ENCODE results near the gene MLIP. TPM values are rescaled to one million over a fixed set of nuclear protein-coding genes. Genes with fewer than 3 reads are reported as not detected.

Gene MLIP
- total and polyA plus RNA-seq, 2 donors from 2014 or later: 1.7 to 2.4 TPM

GRCh38 chr6:54107470-54108090 is 3.7 kb upstream of the MLIP start:
- TF ChIP-seq, protein P1, sequence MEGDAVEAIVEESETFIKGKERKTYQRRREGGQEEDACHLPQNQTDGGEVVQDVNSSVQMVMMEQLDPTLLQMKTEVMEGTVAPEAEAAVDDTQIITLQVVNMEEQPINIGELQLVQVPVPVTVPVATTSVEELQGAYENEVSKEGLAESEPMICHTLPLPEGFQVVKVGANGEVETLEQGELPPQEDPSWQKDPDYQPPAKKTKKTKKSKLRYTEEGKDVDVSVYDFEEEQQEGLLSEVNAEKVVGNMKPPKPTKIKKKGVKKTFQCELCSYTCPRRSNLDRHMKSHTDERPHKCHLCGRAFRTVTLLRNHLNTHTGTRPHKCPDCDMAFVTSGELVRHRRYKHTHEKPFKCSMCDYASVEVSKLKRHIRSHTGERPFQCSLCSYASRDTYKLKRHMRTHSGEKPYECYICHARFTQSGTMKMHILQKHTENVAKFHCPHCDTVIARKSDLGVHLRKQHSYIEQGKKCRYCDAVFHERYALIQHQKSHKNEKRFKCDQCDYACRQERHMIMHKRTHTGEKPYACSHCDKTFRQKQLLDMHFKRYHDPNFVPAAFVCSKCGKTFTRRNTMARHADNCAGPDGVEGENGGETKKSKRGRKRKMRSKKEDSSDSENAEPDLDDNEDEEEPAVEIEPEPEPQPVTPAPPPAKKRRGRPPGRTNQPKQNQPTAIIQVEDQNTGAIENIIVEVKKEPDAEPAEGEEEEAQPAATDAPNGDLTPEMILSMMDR (IDR thresholded peaks at IDR 0.05; ENCODE audit: borderline replicate concordance, extremely low read depth, insufficient read depth): no peak
- no peak overlapping the region for H3K9ac ChIP-seq (ENCODE audit: low read length in 3 of 3)
- intact Hi-C loops (cut with DNase I): no loop called here

DNA sequence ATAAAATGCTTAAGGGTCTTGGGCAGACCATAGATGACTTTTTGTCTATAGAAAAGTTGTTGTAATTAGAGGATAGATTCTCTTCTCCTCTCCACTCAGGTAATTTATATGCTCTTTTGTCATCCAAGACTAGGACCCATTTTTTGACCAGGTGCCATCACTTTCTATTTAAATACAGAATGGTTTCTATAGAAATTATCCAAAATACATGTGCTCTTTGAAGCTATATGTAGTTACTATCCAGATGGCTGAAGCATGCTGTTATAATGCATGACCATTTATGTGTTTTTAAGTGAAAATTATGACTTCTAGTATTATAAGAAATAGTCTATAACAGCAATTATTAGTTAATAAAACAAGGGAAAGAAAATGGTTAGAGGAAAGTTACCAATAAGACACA is 3.0 kb upstream of the MLIP start:
- Histone ChIP-seq H3K27ac (ENCODE audit: low read depth in 2 of 2, low read length in 2 of 2) (no peak overlapping the region), H3K9me3 (ENCODE audit: control insufficient read depth in 2 of 3, insufficient read depth in 1 of 3, low read length in 3 of 3) (no peaks in the 10 kb centered on the region), H3K9ac (ENCODE audit: low read length in 3 of 3) (no peak overlapping the region), H3K27me3 (ENCODE audit: control insufficient read depth, insufficient read depth, low read length) (no peaks in the 10 kb centered on the region), H3K4me3 (ENCODE audit: low read length in 3 of 3) (no peak overlapping the region), H3K36me3 (ENCODE audit: control insufficient read depth in 2 of 3, insufficient read depth in 3 of 3, low read length in 3 of 3) (no peaks in the 10 kb centered on the region), H3K4me1 (ENCODE audit: control insufficient read depth in 2 of 3, insufficient read depth in 2 of 3, low read depth in 1 of 3, low read length in 3 of 3) (no peaks in the 10 kb centered on the region)
- no peak for DNase-seq
- intact Hi-C loops (cut with DNase I): no loop called here
- TF ChIP-seq, protein P1 (IDR thresholded peaks at IDR 0.05; ENCODE audit: borderline replicate concordance, extremely low read depth, insufficient read depth): no peak
- no peak for FAIRE-seq

More at GRCh38 chr6:54107470-54108090, 3.7 kb upstream of the MLIP start:
- Histone ChIP-seq H3K9me3 (ENCODE audit: control insufficient read depth in 2 of 3, insufficient read depth in 1 of 3, low read length in 3 of 3) (no peaks in the 10 kb centered on the region), H3K36me3 (ENCODE audit: control insufficient read depth in 2 of 3, insufficient read depth in 3 of 3, low read length in 3 of 3) (no peaks in the 10 kb centered on the region), H3K4me3 (ENCODE audit: low read length in 3 of 3) (no peak overlapping the region), H3K27me3 (ENCODE audit: control insufficient read depth, insufficient read depth, low read length) (no peaks in the 10 kb centered on the region), H3K4me1 (ENCODE audit: control insufficient read depth in 2 of 3, insufficient read depth in 2 of 3, low read depth in 1 of 3, low read length in 3 of 3) (no peaks in the 10 kb centered on the region), H3K27ac (ENCODE audit: low read depth in 2 of 2, low read length in 2 of 2) (no peak overlapping the region)
- FAIRE-seq (no peak), DNase-seq (no peak)

DNA sequence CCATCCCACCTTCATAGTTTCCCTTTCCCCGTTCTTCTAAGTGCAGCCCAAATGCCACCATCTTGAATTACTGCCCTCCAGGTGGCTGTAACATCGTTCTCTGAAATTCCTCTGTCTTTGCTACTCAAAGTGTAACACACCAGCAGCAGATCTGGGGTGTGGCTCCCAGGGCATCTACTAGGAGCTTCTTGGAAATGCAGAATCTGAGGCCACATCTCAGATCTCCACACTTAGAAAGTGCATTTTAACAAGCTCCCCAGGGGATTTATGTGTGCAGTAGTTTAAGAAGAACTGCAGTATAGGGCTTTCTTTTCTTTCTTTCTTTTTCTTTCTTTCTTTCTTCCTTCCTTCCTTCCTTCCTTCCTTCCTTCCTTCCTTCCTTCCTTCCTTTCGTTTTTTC is 1.7 kb upstream of the MLIP start:
- intact Hi-C loops (cut with DNase I): no loop called here
- Histone ChIP-seq H3K9ac (ENCODE audit: low read length in 3 of 3) (no peak overlapping the region), H3K27ac (ENCODE audit: low read depth in 2 of 2, low read length in 2 of 2) (no peak overlapping the region), H3K4me3 (ENCODE audit: low read length in 3 of 3) (no peak overlapping the region), H3K27me3 (ENCODE audit: control insufficient read depth, insufficient read depth, low read length) (no peaks in the 10 kb centered on the region), H3K36me3 (ENCODE audit: control insufficient read depth in 2 of 3, insufficient read depth in 3 of 3, low read length in 3 of 3) (no peaks in the 10 kb centered on the region), H3K4me1 (ENCODE audit: control insufficient read depth in 2 of 3, insufficient read depth in 2 of 3, low read depth in 1 of 3, low read length in 3 of 3) (no peaks in the 10 kb centered on the region), H3K9me3 (ENCODE audit: control insufficient read depth in 2 of 3, insufficient read depth in 1 of 3, low read length in 3 of 3) (no peaks in the 10 kb centered on the region)
- DNase-seq: no peak
- no peak for FAIRE-seq
- TF ChIP-seq, protein P1 (IDR thresholded peaks at IDR 0.05; ENCODE audit: borderline replicate concordance, extremely low read depth, insufficient read depth): no peak

Measured in kidney (tissue), 14 donors.